ENCODE measurements around the gene DDX41.
A peak's percentile ranks its signal among the peaks of the same experiment; 100 is the strongest.

The DDX41 gene

DNA sequence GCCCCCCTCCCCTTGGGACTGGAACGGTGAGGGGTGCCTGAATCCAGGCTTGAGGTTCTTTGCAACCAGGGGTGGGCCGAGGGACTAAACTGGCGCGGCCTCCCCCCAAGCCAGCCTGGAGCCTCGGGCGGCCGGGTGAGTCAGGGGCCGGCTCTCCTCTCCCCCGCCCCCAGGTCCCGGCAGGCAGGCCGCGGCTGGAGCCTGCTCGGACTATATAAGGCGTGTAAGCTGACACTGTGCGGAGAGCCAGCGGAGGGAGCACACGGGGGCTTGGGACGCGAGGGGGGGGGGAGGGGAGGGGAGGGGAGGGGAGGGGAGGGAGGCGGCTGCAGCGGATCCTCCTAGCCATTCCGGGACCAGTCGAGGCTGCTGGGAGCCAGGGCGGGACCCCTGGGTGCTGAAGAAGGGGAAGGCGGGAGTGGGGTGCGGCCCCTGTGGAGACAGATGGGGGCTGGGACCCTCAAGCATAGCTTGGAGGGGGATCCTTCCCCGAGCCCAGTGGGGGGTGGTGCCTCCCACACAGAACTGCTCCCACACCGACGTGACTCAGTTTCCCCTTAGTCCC, 20.0 kb downstream of the DDX41 start:
- DNase-seq (ENCODE audit: insufficient read length, low spot score) (peak; percentile 68), FAIRE-seq (no peak)
- TF ChIP-seq, protein P1, sequence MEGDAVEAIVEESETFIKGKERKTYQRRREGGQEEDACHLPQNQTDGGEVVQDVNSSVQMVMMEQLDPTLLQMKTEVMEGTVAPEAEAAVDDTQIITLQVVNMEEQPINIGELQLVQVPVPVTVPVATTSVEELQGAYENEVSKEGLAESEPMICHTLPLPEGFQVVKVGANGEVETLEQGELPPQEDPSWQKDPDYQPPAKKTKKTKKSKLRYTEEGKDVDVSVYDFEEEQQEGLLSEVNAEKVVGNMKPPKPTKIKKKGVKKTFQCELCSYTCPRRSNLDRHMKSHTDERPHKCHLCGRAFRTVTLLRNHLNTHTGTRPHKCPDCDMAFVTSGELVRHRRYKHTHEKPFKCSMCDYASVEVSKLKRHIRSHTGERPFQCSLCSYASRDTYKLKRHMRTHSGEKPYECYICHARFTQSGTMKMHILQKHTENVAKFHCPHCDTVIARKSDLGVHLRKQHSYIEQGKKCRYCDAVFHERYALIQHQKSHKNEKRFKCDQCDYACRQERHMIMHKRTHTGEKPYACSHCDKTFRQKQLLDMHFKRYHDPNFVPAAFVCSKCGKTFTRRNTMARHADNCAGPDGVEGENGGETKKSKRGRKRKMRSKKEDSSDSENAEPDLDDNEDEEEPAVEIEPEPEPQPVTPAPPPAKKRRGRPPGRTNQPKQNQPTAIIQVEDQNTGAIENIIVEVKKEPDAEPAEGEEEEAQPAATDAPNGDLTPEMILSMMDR (IDR thresholded peaks at IDR 0.05; ENCODE audit: insufficient read depth, missing control alignments): no peak

- TF ChIP-seq, protein P1 (IDR thresholded peaks at IDR 0.05; ENCODE audit: insufficient read depth, missing control alignments): no peak
- DNase-seq (ENCODE audit: insufficient read length, low spot score) (no peak), FAIRE-seq (no peak)
Observed at GRCh38 chr5:177496070-177496726, 20.6 kb downstream of the DDX41 start.

DNA sequence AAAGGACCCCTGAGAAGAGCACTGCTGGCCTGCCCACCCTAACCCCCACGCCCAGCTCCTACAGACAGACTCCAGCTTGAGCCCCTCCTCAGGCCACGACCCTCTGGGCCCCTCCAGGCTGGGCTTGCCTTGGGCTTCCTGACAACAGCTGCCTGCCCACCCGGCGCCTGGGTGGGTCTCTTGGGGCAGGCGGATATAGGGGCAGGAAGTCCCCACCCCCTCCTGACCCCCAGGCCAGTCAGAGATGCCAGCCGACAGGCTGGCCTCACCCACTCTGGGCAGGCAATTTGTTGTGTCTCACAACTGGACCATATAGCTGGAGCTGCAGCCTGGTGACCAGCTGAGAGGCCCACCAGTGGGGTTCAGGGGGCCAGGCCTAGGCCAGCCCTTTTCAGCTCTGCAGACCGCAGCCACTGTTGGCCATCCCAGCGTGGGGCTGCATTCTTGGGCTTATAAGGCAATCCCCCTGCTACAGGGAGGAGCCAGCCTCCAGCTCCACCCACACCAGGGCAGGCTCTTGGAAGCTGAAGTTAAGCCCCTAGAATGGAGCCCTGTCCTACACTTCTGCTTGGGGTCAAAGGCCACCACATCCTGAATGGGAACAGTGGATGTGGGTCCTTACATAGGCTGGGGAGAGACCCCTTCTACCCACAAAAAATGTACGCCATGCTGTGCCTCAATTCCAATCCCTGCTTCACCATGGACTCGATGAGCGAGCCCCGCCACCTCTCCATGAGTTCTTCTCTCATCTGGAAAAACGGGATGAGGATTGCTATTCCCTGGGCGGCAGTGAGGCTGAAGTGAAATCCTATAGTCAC, 21.3 kb downstream of the DDX41 start:
- no peak for FAIRE-seq
- TF ChIP-seq, protein P1 (IDR thresholded peaks at IDR 0.05; ENCODE audit: insufficient read depth, missing control alignments): no peak
- no peak for DNase-seq (ENCODE audit: insufficient read length, low spot score)

- FAIRE-seq: no peak
- TF ChIP-seq, protein P1 (IDR thresholded peaks at IDR 0.05; ENCODE audit: insufficient read depth, missing control alignments): peak; percentile 23
- DNase-seq (ENCODE audit: insufficient read length, low spot score): no peak
Observed at GRCh38 chr5:177494346-177495195, 22.2 kb downstream of the DDX41 start.

- FAIRE-seq: no peak
- no peak for DNase-seq (ENCODE audit: insufficient read length, low spot score)
- TF ChIP-seq, protein P1 (IDR thresholded peaks at IDR 0.05; ENCODE audit: insufficient read depth, missing control alignments): no peak
Observed at GRCh38 chr5:177493795-177494345, 22.9 kb downstream of the DDX41 start.

GRCh38 chr5:177492841-177493240, 23.9 kb downstream of the DDX41 start:
- no peak for DNase-seq (ENCODE audit: insufficient read length, low spot score)
- TF ChIP-seq, protein P1 (IDR thresholded peaks at IDR 0.05; ENCODE audit: insufficient read depth, missing control alignments): no peak
- FAIRE-seq: no peak
